NCI-H2196 treated with DMSO at 0.1 percent for 48 hours (cell line): ENCODE results near the gene BTBD8.

Source experiments
- DNase-seq: peaks from one replicate; lab custom pipeline; 2025; ENCODE audit not compliant: unreplicated experiment; lab: John Stamatoyannopoulos, UW

BTBD8 gene

GRCh38 chr1:92091625-92092024 is 11.5 kb downstream of the BTBD8 start:
- DNase-seq = no peak

- no peak for DNase-seq
Measured at GRCh38 chr1:92094090-92094489, 13.9 kb downstream of the BTBD8 start.

GRCh38 chr1:92094595-92094994 is 14.4 kb downstream of the BTBD8 start:
- DNase-seq = no peak

- no peak for DNase-seq
Measured at GRCh38 chr1:92095874-92096273, 15.7 kb downstream of the BTBD8 start.

- DNase-seq = no peak
Measured at GRCh38 chr1:92096317-92096716, 16.2 kb downstream of the BTBD8 start.

GRCh38 chr1:92105546-92106081 is 25.5 kb downstream of the BTBD8 start:
- no peak for DNase-seq

GRCh38 chr1:92108631-92109030 is 28.5 kb downstream of the BTBD8 start:
- no peak for DNase-seq

GRCh38 chr1:92117526-92117925 is 37.4 kb downstream of the BTBD8 start:
- DNase-seq = no peak

GRCh38 chr1:92118826-92119225 is 38.7 kb downstream of the BTBD8 start:
- DNase-seq = no peak

GRCh38 chr1:92123868-92124267 is 43.7 kb downstream of the BTBD8 start:
- DNase-seq = no peak

GRCh38 chr1:92125204-92125603 is 45.1 kb downstream of the BTBD8 start:
- no peak for DNase-seq

- no peak for DNase-seq
Measured at GRCh38 chr1:92126088-92126487, 45.9 kb downstream of the BTBD8 start.

- no peak for DNase-seq
Measured at GRCh38 chr1:92134331-92134730, 54.2 kb downstream of the BTBD8 start.

- DNase-seq = no peak
Measured at GRCh38 chr1:92136341-92136740, 56.2 kb downstream of the BTBD8 start.

GRCh38 chr1:92154934-92155333 is 74.8 kb downstream of the BTBD8 start:
- DNase-seq = no peak

- no peak for DNase-seq
Measured at GRCh38 chr1:92159593-92159992, 79.4 kb downstream of the BTBD8 start.

GRCh38 chr1:92165389-92165788 is 85.2 kb downstream of the BTBD8 start:
- DNase-seq = no peak

- DNase-seq = no peak
Measured at GRCh38 chr1:92167151-92167550, 87.0 kb downstream of the BTBD8 start.

- DNase-seq = no peak
Measured at GRCh38 chr1:92168657-92169056, 88.5 kb downstream of the BTBD8 start.

GRCh38 chr1:92169214-92170005 is 89.3 kb downstream of the BTBD8 start:
- no peak for DNase-seq

- DNase-seq = no peak
Measured at GRCh38 chr1:92184632-92185031, 104.5 kb downstream of the BTBD8 start.

- DNase-seq = no peak
Measured at GRCh38 chr1:92186081-92186480, 105.9 kb downstream of the BTBD8 start.
